GM23338 (cell line): ENCODE data around the gene MBNL3. TPM values are rescaled to one million over a fixed set of nuclear protein-coding genes. Genes with fewer than 3 reads are reported as not detected.

Source experiments
- ATAC-seq: fragments of 200-7000 bp; cut with Tn5 transposase; 3 replicates; pipeline ENCODE4 v1.9.1; 2020
- DNase-seq: peaks from one replicate; pipeline ENCODE4 v3.0.0-alpha.2; 2015; ENCODE audit warnings: low spot score
- H2AFZ ChIP-seq: fragments of 200-600 bp; sonication (generic); 2 replicates; pipeline ENCODE4 v1.8.0; 2016; ENCODE audit warnings: antibody characterized with exemption, mild to moderate bottlenecking, moderate library complexity
- H3F3A ChIP-seq: fragments of 200-600 bp; sonication (generic); replicated peaks from 2 replicates; pipeline ENCODE4 v1.8.0; 2017; ENCODE audit warnings: antibody characterized with exemption, mixed run types, low read depth
- H3K27ac ChIP-seq: fragments of 200-600 bp; sonication (generic); 2 replicates; pipeline ENCODE4 v1.6.1; 2016; ENCODE audit warnings: low read depth
- H3K27me3 ChIP-seq: fragments of 200-600 bp; sonication (generic); 2 replicates; pipeline ENCODE4 v1.8.0; 2016; ENCODE audit warnings: mild to moderate bottlenecking, mixed run types, moderate library complexity; ENCODE audit not compliant: insufficient read depth
- H3K36me3 ChIP-seq: fragments of 200-600 bp; sonication (generic); 2 replicates; pipeline ENCODE4 v1.8.0; 2016; ENCODE audit warnings: mild to moderate bottlenecking; ENCODE audit not compliant: insufficient read depth
- H3K4me1 ChIP-seq: fragments of 200-600 bp; sonication (generic); 2 replicates; pipeline ENCODE4 v1.8.0; 2016; ENCODE audit warnings: mild to moderate bottlenecking, moderate library complexity; ENCODE audit not compliant: insufficient read depth
- H3K4me2 ChIP-seq: fragments of 200-600 bp; sonication (generic); 2 replicates; pipeline ENCODE4 v1.7.1; 2017; ENCODE audit warnings: mixed run types
- H3K4me3 ChIP-seq: fragments of 200-600 bp; sonication (generic); 2 replicates; pipeline ENCODE4 v1.6.1; 2016; ENCODE audit warnings: mixed run types
- H3K79me2 ChIP-seq: fragments of 200-600 bp; sonication (generic); replicated peaks from 2 replicates; pipeline ENCODE4 v1.8.0; 2017; ENCODE audit warnings: mild to moderate bottlenecking; ENCODE audit not compliant: insufficient read depth
- H3K9me2 ChIP-seq: fragments of 200-600 bp; sonication (generic); 2 replicates; pipeline ENCODE4 v1.8.0; 2017; ENCODE audit not compliant: insufficient read depth
- H4K20me1 ChIP-seq: fragments of 200-600 bp; sonication (generic); replicated peaks from 2 replicates; pipeline ENCODE4 v1.8.0; 2017; ENCODE audit warnings: mild to moderate bottlenecking; ENCODE audit not compliant: insufficient read depth
- H3K27ac Mint-ChIP-seq: 2 replicates; pipeline ENCODE4 v1.8.0; 2020; ENCODE audit warnings: inconsistent platforms, mild to moderate bottlenecking, moderate library complexity, mixed read lengths
- H3K27me3 Mint-ChIP-seq: 3 replicates; pipeline ENCODE4 v1.8.0; 2022; ENCODE audit warnings: low read depth, mild to moderate bottlenecking, moderate library complexity, mixed read lengths, inconsistent platforms; ENCODE audit not compliant: insufficient read depth, poor library complexity
- H3K36me3 Mint-ChIP-seq: 3 replicates; pipeline ENCODE4 v1.8.0; 2021; ENCODE audit warnings: low read depth, mild to moderate bottlenecking, inconsistent platforms, moderate library complexity, mixed read lengths
- H3K4me1 Mint-ChIP-seq: 3 replicates; pipeline ENCODE4 v1.8.0; 2020; ENCODE audit warnings: mild to moderate bottlenecking, inconsistent platforms, mixed read lengths
- H3K4me3 Mint-ChIP-seq: 3 replicates; pipeline ENCODE4 v1.8.0; 2021; ENCODE audit warnings: moderate library complexity, mild to moderate bottlenecking, inconsistent platforms, mixed read lengths
- H3K9me3 Mint-ChIP-seq: 3 replicates; pipeline ENCODE4 v1.8.0; 2020; ENCODE audit warnings: moderate library complexity, mild to moderate bottlenecking, inconsistent platforms, mixed read lengths
- CREB1 ChIP-seq: fragments of 250-450 bp; sonication (Bioruptor Pico); IDR thresholded peaks from 2 replicates; pipeline ENCODE4 v1.5.0; 2020; ENCODE audit warnings: low read depth, mild to moderate bottlenecking, moderate library complexity
- CTCF ChIP-seq, 2 experiments: fragments of 200-600 bp in 1 of 2; sonication (generic) in 1 of 2; conservative IDR thresholded peaks; 2 replicates each; pipeline versions ENCODE4 v1.5.1 to v1.6.1; 2016 to 2017; ENCODE audit warnings: antibody characterized with exemption in 2 of 2, low read depth in 2 of 2, mild to moderate bottlenecking in 2 of 2, moderate library complexity in 1 of 2
- ETS1 ChIP-seq: IDR thresholded peaks from 2 replicates; pipeline ENCODE4 v1.6.1; 2016; ENCODE audit warnings: antibody characterized with exemption
- EZH2 ChIP-seq: fragments of 200-600 bp; sonication (generic); IDR thresholded peaks from one replicate; pipeline ENCODE4 v1.8.0; 2017; ENCODE audit warnings: antibody characterized with exemption, mild to moderate bottlenecking, low read depth; ENCODE audit not compliant: unreplicated experiment
- EZH2phosphoT487 ChIP-seq: fragments of 200-600 bp; sonication (generic); IDR thresholded peaks from one replicate; pipeline ENCODE4 v1.8.1; 2018; ENCODE audit warnings: antibody characterized with exemption; ENCODE audit not compliant: unreplicated experiment
- JUNB ChIP-seq: IDR thresholded peaks from one replicate; pipeline ENCODE4 v1.6.1; 2016; ENCODE audit warnings: antibody characterized with exemption; ENCODE audit not compliant: unreplicated experiment
- NANOG ChIP-seq: IDR thresholded peaks from 2 replicates; pipeline ENCODE4 v1.6.1; 2016; ENCODE audit warnings: antibody characterized with exemption, borderline replicate concordance
- POLR2AphosphoS5 ChIP-seq: IDR thresholded peaks from 2 replicates; pipeline ENCODE4 v1.6.1; 2016; ENCODE audit warnings: antibody characterized with exemption, low read depth
- REST ChIP-seq: IDR thresholded peaks from one replicate; pipeline ENCODE4 v1.6.1; 2018; ENCODE audit warnings: antibody characterized with exemption; ENCODE audit not compliant: unreplicated experiment
- STAT1 ChIP-seq: IDR thresholded peaks from one replicate; pipeline ENCODE4 v1.6.1; 2016; ENCODE audit warnings: antibody characterized with exemption; ENCODE audit not compliant: unreplicated experiment
- ZNF114 ChIP-seq: fragments of 250-450 bp; sonication (Bioruptor Pico); IDR thresholded peaks from 2 replicates; pipeline ENCODE4 v1.5.0; 2020; ENCODE audit warnings: mild to moderate bottlenecking, moderate library complexity
- ZNF331 ChIP-seq: fragments of 250-450 bp; sonication (Bioruptor Pico); IDR thresholded peaks from 2 replicates; pipeline ENCODE4 v1.5.0; 2020; ENCODE audit warnings: low read depth, mild to moderate bottlenecking, moderate library complexity
- ZNF462 ChIP-seq: fragments of 250-450 bp; sonication (Bioruptor Pico); IDR thresholded peaks from 2 replicates; pipeline ENCODE4 v1.5.0; 2020; ENCODE audit warnings: mild to moderate bottlenecking, moderate library complexity
- polyA plus RNA-seq: library from polyadenylated mRNA; unstranded; fragments of >200 nt; fragmentation: Nextera tagmentation; extraction: Ambion mirVana; gene quantifications from 2 replicates; pipeline ENCODE4 v1.2.1, GENCODE V29; 2016
- total RNA-seq: library from RNA; depleted of rRNA; stranded (reverse); fragments of >200 nt; shearing (Covaris generic); gene quantifications from 2 replicates; pipeline ENCODE4 v1.2.3, GENCODE V29; 2014

Gene MBNL3
- total and polyA plus RNA-seq, 2 experiments from 2014 or later, result 2.3 to 2.4 TPM

- H2AFZ ChIP-seq, result no peak overlapping the region
- no peak overlapping the region for H3K4me2 ChIP-seq
- no peak overlapping the region for H3K4me3 Mint-ChIP-seq
- H3K79me2 ChIP-seq, result no peaks in the 10 kb centered on the region
- H3F3A ChIP-seq, result no peaks in the 10 kb centered on the region
- ATAC-seq, result no peak
- no peak for DNase-seq
- H4K20me1 ChIP-seq, result no peaks in the 10 kb centered on the region
- no peaks in the 10 kb centered on the region for H3K9me2 ChIP-seq
- H3K27ac Mint-ChIP-seq, result no peak overlapping the region
- H3K4me1 ChIP-seq, result no peaks in the 10 kb centered on the region
- no peaks in the 10 kb centered on the region for H3K4me1 Mint-ChIP-seq
- no peaks in the 10 kb centered on the region for H3K27me3 ChIP-seq
- no peak overlapping the region for H3K4me3 ChIP-seq
- TF ChIP-seq NANOG, result no peak
- TF ChIP-seq EZH2, result no peak
- no peak for TF ChIP-seq REST
- TF ChIP-seq STAT1, result no peak
- TF ChIP-seq ZNF114, result no peak
- no peak for TF ChIP-seq EZH2phosphoT487
- no peak for TF ChIP-seq CTCF (conservative IDR thresholded peaks at IDR 0.05; ENCODE audit: low read depth in 2 of 2)
- no peak for TF ChIP-seq ZNF331
- no peak for TF ChIP-seq POLR2AphosphoS5
- TF ChIP-seq CREB1, result no peak
- no peak for TF ChIP-seq JUNB
- TF ChIP-seq ETS1, result no peak
- TF ChIP-seq ZNF462, result no peak
- peaks cover 15% of the 10 kb centered on the region; the same call in 2 of the 3 replicates for H3K36me3 Mint-ChIP-seq
- no peaks in the 10 kb centered on the region for H3K27me3 Mint-ChIP-seq
- no peak overlapping the region for H3K27ac ChIP-seq
- H3K36me3 ChIP-seq, result no peaks in the 10 kb centered on the region
- peaks cover 24% of the 10 kb centered on the region for H3K9me3 Mint-ChIP-seq
Measured at GRCh38 chrX:132452911-132453550, 35.8 kb downstream of the MBNL3 start.
